ENCODE data around the gene AP3S1. TPM values are rescaled to one million over a fixed set of nuclear protein-coding genes. Genes with fewer than 3 reads are reported as not detected.

The AP3S1 gene
- total and polyA plus RNA-seq, 2 of the 13 experiments (the other 11 are each of a cell fraction or from before 2014, with no cell fraction given) = 50.5 to 85.9 TPM

DNA sequence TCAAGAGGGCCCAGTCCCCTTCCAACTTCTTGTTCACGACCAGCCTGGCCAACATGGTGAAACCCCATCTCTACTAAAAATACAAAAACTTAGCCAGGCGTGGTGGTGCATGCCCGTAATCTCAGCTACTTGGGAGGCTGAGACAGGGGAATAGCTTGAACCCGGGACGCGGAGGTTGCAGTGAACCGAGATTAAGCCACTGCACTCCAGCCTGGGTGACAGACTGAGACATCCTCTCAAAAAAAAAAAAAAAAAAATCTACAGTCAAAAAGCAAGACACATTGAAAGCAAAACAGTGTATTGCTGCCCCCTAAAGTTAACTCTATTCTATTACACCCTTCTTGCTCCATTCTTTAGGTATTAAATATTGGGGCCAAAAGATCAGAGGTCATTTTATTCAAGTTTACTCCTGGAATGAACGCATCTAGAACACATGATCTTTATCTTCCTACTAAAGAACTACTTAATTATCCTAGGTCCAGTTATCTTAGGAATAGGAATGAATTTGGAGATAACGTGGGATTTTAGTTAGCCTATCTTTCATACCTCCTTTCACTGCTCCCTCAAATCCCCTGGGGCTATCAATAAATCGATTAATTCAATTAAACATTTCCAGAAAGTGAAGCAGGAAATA lies 2.7 kb upstream of the AP3S1 start (continued):
- TF ChIP-seq ZNF556 (CRISPR knock-in tag; IDR thresholded peaks at IDR 0.05; ENCODE audit: borderline replicate concordance) = no peak
- no peak for TF ChIP-seq STAT5B (CRISPR knock-in tag; IDR thresholded peaks at IDR 0.05)
- TF ChIP-seq, protein P1, sequence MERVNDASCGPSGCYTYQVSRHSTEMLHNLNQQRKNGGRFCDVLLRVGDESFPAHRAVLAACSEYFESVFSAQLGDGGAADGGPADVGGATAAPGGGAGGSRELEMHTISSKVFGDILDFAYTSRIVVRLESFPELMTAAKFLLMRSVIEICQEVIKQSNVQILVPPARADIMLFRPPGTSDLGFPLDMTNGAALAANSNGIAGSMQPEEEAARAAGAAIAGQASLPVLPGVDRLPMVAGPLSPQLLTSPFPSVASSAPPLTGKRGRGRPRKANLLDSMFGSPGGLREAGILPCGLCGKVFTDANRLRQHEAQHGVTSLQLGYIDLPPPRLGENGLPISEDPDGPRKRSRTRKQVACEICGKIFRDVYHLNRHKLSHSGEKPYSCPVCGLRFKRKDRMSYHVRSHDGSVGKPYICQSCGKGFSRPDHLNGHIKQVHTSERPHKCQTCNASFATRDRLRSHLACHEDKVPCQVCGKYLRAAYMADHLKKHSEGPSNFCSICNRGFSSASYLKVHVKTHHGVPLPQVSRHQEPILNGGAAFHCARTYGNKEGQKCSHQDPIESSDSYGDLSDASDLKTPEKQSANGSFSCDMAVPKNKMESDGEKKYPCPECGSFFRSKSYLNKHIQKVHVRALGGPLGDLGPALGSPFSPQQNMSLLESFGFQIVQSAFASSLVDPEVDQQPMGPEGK (CRISPR knock-in tag; IDR thresholded peaks at IDR 0.05) = no peak
- TF ChIP-seq, protein P2, sequence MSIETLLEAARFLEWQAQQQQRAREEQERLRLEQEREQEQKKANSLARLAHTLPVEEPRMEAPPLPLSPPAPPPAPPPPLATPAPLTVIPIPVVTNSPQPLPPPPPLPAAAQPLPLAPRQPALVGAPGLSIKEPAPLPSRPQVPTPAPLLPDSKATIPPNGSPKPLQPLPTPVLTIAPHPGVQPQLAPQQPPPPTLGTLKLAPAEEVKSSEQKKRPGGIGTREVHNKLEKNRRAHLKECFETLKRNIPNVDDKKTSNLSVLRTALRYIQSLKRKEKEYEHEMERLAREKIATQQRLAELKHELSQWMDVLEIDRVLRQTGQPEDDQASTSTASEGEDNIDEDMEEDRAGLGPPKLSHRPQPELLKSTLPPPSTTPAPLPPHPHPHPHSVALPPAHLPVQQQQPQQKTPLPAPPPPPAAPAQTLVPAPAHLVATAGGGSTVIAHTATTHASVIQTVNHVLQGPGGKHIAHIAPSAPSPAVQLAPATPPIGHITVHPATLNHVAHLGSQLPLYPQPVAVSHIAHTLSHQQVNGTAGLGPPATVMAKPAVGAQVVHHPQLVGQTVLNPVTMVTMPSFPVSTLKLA (IDR thresholded peaks at IDR 0.05) = no peak
- TF ChIP-seq, protein P3, sequence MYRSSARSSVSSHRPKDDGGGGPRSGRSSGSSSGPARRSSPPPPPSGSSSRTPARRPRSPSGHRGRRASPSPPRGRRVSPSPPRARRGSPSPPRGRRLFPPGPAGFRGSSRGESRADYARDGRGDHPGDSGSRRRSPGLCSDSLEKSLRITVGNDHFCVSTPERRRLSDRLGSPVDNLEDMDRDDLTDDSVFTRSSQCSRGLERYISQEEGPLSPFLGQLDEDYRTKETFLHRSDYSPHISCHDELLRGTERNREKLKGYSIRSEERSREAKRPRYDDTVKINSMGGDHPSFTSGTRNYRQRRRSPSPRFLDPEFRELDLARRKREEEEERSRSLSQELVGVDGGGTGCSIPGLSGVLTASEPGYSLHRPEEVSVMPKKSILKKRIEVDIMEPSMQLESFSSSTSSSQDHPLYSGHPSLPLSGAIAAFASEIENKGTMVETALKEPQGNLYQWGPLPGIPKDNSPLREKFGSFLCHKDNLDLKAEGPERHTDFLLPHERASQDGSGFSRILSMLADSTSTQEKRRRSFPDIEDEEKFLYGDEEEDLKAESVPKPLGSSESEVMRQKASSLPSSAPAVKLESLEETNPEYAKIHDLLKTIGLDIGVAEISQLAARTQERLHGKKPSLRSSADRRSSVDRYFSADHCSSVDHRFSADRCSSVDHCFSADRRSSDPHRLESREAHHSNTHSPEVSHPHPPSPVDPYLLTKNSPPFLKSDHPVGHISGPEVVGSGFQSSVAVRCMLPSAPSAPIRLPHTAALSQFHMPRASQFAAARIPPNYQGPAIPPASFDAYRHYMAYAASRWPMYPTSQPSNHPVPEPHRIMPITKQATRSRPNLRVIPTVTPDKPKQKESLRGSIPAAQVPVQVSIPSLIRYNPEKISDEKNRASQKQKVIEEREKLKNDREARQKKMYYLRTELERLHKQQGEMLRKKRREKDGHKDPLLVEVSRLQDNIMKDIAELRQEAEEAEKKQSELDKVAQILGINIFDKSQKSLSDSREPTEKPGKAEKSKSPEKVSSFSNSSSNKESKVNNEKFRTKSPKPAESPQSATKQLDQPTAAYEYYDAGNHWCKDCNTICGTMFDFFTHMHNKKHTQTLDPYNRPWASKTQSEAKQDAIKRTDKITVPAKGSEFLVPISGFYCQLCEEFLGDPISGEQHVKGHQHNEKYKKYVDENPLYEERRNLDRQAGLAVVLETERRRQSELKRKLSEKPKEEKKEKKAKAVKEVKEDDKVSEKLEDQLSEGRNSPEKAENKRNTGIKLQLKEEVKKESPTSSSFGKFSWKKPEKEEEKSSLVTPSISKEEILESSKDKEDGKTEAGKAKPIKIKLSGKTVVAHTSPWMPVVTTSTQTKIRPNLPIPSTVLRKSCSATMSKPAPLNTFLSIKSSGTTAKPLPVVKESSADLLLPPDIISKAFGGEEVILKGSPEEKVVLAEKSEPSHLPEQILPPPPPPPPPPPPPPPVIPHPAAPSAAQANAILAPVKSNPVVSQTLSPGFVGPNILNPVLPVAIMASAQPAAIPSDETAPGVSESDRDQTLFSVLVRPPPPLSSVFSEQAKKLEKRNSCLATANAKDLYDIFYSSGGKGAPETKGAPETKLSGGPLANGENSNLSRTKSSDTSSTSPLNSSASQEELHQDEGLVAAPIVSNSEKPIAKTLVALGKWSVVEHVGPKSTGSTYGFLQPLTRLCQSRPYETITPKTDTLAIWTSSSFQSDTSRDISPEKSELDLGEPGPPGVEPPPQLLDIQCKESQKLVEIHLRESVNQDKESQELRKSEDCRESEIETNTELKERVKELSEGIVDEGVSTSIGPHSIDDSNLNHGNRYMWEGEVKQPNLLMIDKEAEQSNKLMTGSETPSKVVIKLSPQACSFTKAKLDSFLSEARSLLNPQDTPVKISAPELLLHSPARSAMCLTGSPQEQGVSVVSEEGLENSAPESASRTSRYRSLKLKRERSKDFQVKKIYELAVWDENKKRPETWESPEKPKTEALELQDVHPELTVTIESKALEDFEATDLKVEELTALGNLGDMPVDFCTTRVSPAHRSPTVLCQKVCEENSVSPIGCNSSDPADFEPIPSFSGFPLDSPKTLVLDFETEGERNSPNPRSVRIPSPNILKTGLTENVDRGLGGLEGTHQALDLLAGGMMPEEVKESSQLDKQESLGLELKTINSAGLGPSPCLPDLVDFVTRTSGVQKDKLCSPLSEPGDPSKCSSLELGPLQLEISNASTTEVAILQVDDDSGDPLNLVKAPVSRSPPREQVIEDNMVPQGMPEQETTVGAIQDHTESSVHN (CRISPR knock-in tag; IDR thresholded peaks at IDR 0.05) = no peak
- TF ChIP-seq, protein P4, sequence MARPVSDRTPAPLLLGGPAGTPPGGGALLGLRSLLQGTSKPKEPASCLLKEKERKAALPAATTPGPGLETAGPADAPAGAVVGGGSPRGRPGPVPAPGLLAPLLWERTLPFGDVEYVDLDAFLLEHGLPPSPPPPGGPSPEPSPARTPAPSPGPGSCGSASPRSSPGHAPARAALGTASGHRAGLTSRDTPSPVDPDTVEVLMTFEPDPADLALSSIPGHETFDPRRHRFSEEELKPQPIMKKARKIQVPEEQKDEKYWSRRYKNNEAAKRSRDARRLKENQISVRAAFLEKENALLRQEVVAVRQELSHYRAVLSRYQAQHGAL (CRISPR knock-in tag; IDR thresholded peaks at IDR 0.05; ENCODE audit: not compliant biosample characterization) = no peak
- TF ChIP-seq, protein P5, sequence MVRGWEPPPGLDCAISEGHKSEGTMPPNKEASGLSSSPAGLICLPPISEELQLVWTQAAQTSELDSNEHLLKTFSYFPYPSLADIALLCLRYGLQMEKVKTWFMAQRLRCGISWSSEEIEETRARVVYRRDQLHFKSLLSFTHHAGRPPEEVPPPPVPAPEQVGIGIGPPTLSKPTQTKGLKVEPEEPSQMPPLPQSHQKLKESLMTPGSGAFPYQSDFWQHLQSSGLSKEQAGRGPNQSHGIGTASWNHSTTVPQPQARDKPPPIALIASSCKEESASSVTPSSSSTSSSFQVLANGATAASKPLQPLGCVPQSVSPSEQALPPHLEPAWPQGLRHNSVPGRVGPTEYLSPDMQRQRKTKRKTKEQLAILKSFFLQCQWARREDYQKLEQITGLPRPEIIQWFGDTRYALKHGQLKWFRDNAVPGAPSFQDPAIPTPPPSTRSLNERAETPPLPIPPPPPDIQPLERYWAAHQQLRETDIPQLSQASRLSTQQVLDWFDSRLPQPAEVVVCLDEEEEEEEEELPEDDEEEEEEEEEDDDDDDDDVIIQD (CRISPR knock-in tag; IDR thresholded peaks at IDR 0.05; ENCODE audit: low read depth) = no peak
- no peak for TF ChIP-seq ZNF557 (CRISPR knock-in tag; IDR thresholded peaks at IDR 0.05)
- no peak for TF ChIP-seq KDM1A (CRISPR knock-in tag; IDR thresholded peaks at IDR 0.05)
- TF ChIP-seq, protein P6, sequence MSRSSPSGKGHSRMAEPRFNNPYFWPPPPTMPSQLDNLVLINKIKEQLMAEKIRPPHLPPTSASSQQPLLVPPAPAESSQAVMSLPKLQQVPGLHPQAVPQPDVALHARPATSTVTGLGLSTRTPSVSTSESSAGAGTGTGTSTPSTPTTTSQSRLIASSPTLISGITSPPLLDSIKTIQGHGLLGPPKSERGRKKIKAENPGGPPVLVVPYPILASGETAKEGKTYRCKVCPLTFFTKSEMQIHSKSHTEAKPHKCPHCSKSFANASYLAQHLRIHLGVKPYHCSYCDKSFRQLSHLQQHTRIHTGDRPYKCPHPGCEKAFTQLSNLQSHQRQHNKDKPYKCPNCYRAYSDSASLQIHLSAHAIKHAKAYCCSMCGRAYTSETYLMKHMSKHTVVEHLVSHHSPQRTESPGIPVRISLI (CRISPR knock-in tag; IDR thresholded peaks at IDR 0.05; ENCODE audit: borderline replicate concordance) = peak; percentile 95
- TF ChIP-seq HNRNPLL (IDR thresholded peaks at IDR 0.05; ENCODE audit: low read depth, low read length, poor library complexity, severe bottlenecking) = no peak
- TF ChIP-seq ZNF878 (CRISPR knock-in tag; IDR thresholded peaks at IDR 0.05) = no peak
- TF ChIP-seq ZNF672 (CRISPR knock-in tag; IDR thresholded peaks at IDR 0.05) = no peak

All from HepG2 (cell line).